HG03135 (cell line): ENCODE measurements around the gene CLDN8.

ENCODE experiments used
- ATAC-seq: cut with Tn5 transposase; IDR thresholded peaks from one replicate; pipeline ENCODE4 v1.9.1; 2021; ENCODE audit warnings: mild to moderate bottlenecking, moderate library complexity; ENCODE audit not compliant: unreplicated experiment

Gene CLDN8

DNA sequence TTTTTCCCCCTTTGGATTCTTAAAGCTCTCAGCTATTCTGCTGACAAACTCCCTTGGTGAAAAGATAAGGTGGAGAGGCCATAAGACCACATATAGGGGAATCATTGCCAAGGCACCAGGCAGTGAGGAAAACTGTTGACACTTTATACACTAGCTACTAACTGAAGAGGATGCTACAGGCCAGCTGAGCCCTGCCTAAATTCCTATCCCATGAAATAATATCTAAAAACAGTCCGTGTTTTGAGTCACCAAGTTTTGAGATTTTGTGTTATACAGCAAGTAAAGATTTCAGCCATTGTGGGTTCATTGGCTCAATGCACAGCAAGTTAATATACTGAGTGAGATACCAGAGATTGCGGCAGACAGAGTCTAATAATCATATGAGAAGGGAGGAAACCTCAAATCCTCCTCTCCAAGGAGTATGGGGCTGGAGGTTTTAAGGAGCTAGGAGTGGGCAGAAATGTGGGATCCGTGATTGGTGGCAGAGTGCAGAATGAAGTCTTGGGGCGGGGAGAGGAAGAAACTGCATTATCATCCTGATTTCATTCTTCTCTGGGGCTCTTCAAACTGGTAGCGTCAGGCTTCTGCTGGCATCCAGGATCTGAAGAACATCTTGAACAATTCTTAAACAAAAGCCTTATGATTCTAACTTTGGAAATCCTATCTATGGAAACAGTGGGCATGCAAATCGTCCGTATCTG lies 9.2 kb downstream of the CLDN8 start:
- ATAC-seq = no peak

- ATAC-seq = no peak
Observed at GRCh38 chr21:30200000-30200399, 15.9 kb downstream of the CLDN8 start.

DNA sequence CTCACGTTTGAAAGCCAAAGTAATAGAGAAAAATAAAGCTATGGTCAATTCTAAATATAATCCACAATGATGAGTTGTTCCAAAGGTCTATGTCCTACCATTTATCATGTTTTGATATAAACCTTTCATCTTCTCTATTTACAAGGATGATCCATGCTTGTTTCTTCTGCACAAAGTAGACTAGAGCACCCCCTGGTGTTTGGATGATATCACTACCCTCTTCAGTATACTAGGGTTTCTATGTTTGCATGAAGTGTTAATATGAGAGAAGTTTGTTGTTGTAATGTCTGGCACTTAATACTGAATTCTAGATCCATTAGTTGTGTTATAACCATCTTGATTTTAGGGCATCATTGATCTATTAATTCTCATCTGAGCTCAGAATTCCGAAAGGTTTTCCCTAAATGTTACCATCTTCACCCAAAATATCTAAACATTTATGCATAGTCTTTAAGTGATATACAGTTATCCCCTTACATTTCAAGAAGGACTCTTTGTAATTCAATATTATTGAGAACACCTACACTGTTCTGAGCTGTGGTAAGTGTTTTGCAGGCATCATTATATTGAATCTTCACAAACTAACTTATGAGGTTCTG lies 21.1 kb downstream of the CLDN8 start:
- ATAC-seq = no peak

- ATAC-seq = no peak
Observed at GRCh38 chr21:30193201-30193600, 22.7 kb downstream of the CLDN8 start.

- no peak for ATAC-seq
Observed at GRCh38 chr21:30190554-30190953, 25.3 kb downstream of the CLDN8 start.

- ATAC-seq = no peak
Observed at GRCh38 chr21:30189773-30190172, 26.1 kb downstream of the CLDN8 start.

- no peak for ATAC-seq
Observed at GRCh38 chr21:30186242-30186641, 29.7 kb downstream of the CLDN8 start.

DNA sequence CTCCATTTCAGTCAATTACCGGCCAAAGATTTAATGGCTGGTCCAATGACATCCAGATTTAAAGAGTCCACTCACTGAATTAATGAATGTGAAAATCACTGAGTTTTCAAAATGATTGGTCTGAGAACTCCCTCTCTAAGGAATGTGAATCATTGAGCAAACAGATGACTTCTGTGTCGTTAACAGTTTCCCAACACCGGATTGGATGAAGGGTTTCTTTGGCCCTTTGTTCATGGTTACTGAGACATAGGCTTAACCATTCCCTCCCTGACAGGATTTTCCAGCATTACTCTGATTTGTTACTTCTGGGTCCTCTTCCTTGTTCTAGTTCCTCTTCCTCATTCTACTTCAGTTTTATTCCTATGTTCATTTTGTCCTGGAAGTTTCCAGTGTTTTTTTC lies 47.8 kb downstream of the CLDN8 start:
- no peak for ATAC-seq

DNA sequence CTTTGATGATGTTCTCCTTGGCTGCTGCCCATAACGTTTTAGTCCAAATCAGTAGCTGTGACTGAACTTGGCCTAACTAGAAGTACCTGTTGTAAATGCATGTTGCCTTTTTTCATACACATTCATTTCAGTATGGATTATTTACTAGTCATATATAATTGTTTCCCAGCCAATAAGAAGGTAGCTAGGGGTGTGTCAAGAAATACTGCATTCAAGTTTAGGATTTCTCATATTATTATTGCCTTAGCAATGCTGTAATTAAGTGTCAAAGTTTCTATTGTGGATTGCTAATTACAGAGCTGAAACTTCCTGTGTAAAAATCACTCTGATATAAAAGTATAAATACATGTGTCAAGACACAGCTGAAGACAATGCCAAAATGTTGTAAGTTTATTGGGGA lies 49.2 kb downstream of the CLDN8 start, which contains the start of gene CLDN17:
CLDN17 (minus strand) TSS at position 101 of the 400 bp plus-strand sequence. CDS start 188 bp downstream, outside the sequence.
- no peak for ATAC-seq

GRCh38 chr21:30166171-30166570 lies 49.7 kb downstream of the CLDN8 start:
- ATAC-seq = no peak

DNA sequence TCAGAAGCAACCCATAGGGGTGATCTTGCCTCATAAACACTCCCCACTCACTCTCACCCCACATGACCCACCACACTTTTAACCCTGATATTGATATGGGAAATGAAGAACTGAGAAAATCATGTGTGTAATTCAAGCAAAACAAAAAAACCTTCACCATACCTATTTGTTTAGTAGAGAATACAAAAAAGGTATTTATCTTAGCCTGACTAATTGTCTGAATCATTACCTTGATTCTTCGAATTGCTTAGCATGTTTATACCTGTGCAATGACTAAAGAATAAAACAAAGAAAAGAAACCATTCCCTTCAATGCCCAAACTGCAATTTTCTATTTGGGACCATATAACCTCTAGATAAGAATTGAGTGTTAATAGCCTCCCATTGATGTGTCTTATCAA lies 51.1 kb downstream of the CLDN8 start:
- no peak for ATAC-seq
